Measurements from ENCODE around the gene CNTRL.

DNA sequence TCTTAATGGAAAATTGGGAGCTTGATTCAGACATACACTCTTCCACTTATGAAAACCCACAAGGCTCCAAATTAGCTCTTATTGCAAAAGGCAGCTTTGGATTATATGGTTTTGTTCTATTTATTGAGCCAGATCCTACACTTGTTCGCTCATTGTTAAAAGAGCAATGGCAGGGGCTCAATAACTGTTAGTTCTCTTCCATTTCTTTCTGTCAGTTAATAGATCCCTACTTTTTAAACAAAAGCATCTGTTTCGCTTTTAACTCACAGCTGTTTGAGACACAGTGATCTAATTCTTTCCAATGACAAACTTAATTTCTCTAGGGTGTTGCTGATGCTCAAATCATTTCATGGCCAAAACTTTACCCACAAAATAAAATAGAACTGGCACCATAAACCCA is 36.4 kb upstream of the CNTRL start:
- TF ChIP-seq EZH2 (IDR thresholded peaks at IDR 0.05; ENCODE audit: borderline replicate concordance, low read length) = no peak
- TF ChIP-seq, protein P1, sequence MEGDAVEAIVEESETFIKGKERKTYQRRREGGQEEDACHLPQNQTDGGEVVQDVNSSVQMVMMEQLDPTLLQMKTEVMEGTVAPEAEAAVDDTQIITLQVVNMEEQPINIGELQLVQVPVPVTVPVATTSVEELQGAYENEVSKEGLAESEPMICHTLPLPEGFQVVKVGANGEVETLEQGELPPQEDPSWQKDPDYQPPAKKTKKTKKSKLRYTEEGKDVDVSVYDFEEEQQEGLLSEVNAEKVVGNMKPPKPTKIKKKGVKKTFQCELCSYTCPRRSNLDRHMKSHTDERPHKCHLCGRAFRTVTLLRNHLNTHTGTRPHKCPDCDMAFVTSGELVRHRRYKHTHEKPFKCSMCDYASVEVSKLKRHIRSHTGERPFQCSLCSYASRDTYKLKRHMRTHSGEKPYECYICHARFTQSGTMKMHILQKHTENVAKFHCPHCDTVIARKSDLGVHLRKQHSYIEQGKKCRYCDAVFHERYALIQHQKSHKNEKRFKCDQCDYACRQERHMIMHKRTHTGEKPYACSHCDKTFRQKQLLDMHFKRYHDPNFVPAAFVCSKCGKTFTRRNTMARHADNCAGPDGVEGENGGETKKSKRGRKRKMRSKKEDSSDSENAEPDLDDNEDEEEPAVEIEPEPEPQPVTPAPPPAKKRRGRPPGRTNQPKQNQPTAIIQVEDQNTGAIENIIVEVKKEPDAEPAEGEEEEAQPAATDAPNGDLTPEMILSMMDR (IDR thresholded peaks at IDR 0.05; ENCODE audit: low read length) = no peak

Data from OCI-LY1 (cell line).